ENCODE measurements around the gene PDZD2.

GRCh38 chr5:31776976-31777651 is 138.2 kb downstream of the PDZD2 start:
- TF ChIP-seq CTCF (IDR thresholded peaks at IDR 0.05; ENCODE audit: insufficient read depth, low read length) (no peak), GABPA (IDR thresholded peaks at IDR 0.05; ENCODE audit: low read depth) (no peak), POLR2AphosphoS5 (IDR thresholded peaks at IDR 0.05; ENCODE audit: low read depth) (no peak), REST (IDR thresholded peaks at IDR 0.05; ENCODE audit: insufficient replicate concordance, low read depth) (no peak), SPI1 (IDR thresholded peaks at IDR 0.05; ENCODE audit: borderline replicate concordance, low read depth) (no peak)

All from HL-60 (cell line).